PFSK-1 (cell line): ENCODE measurements around the gene TACR1.

Source experiments
- FOXP2 ChIP-seq: optimal IDR thresholded peaks from 2 replicates; pipeline ENCODE3; 2011; ENCODE audit warnings: borderline replicate concordance, control low read depth, inconsistent platforms; ENCODE audit not compliant: insufficient read depth; ENCODE audit errors: extremely low read length, extremely low read depth
- POLR2AphosphoS5 ChIP-seq: IDR thresholded peaks from 2 replicates; pipeline ENCODE4 v1.6.1; 2012; ENCODE audit warnings: low read depth, mild to moderate bottlenecking, control low read depth, low read length, moderate library complexity
- SIN3A ChIP-seq: IDR thresholded peaks from 2 replicates; pipeline ENCODE4 v1.6.1; 2012; ENCODE audit warnings: mild to moderate bottlenecking, low read length, moderate library complexity, borderline replicate concordance; ENCODE audit not compliant: insufficient read depth
- TAF1 ChIP-seq: IDR thresholded peaks from 2 replicates; pipeline ENCODE4 v1.6.1; 2012; ENCODE audit warnings: low read length, control low read depth, borderline replicate concordance; ENCODE audit not compliant: insufficient read depth
- TF ChIP-seq, protein P1 (sequence below), 2 experiments: IDR thresholded peaks; 2 replicates each; pipeline versions ENCODE4 v1.6.1 to v1.8.0; 2011 to 2012; ENCODE audit warnings: low read depth in 2 of 2, low read length in 2 of 2, control low read depth in 1 of 2, inconsistent platforms in 1 of 2, mild to moderate bottlenecking in 1 of 2, moderate library complexity in 1 of 2; ENCODE audit not compliant: insufficient read depth in 1 of 2

The TACR1 gene

DNA sequence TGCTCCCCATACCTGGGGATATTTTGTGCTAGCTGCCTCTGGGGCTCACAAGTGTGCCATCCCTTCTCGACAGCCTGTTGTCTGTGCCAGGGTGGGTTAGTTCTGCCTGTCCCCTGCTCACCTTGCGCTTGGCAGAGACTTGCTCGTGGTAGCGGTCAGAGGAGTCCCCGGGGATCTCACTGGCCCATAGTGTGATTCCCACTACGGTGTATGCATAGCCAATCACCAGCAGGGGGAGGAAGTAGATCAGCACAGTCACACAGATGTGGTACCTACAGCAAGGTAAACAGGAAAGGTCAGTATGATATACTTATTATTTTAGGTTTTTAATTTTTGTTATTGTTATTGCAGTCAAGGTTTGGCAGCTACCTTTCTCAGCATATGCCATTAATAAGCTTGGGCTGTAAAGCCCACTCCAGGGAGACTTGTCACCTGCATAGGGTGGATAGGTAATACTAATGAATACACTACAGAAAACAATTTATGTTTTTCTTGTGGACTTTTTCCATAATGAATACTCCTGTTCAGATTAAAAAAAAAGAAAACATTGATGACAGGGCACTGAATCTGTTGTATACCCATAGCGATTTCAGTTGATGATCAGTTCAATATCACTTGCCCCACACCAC, 145.7 kb downstream of the TACR1 start:
- TF ChIP-seq TAF1, result no peak
- TF ChIP-seq, protein P1, sequence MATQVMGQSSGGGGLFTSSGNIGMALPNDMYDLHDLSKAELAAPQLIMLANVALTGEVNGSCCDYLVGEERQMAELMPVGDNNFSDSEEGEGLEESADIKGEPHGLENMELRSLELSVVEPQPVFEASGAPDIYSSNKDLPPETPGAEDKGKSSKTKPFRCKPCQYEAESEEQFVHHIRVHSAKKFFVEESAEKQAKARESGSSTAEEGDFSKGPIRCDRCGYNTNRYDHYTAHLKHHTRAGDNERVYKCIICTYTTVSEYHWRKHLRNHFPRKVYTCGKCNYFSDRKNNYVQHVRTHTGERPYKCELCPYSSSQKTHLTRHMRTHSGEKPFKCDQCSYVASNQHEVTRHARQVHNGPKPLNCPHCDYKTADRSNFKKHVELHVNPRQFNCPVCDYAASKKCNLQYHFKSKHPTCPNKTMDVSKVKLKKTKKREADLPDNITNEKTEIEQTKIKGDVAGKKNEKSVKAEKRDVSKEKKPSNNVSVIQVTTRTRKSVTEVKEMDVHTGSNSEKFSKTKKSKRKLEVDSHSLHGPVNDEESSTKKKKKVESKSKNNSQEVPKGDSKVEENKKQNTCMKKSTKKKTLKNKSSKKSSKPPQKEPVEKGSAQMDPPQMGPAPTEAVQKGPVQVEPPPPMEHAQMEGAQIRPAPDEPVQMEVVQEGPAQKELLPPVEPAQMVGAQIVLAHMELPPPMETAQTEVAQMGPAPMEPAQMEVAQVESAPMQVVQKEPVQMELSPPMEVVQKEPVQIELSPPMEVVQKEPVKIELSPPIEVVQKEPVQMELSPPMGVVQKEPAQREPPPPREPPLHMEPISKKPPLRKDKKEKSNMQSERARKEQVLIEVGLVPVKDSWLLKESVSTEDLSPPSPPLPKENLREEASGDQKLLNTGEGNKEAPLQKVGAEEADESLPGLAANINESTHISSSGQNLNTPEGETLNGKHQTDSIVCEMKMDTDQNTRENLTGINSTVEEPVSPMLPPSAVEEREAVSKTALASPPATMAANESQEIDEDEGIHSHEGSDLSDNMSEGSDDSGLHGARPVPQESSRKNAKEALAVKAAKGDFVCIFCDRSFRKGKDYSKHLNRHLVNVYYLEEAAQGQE (IDR thresholded peaks at IDR 0.05; ENCODE audit: insufficient read depth in 1 of 2, low read depth in 2 of 2, low read length in 2 of 2), result no peak
- no peak for TF ChIP-seq FOXP2
- no peak for TF ChIP-seq SIN3A
- TF ChIP-seq POLR2AphosphoS5, result no peak

- TF ChIP-seq FOXP2, result no peak
- no peak for TF ChIP-seq POLR2AphosphoS5
- TF ChIP-seq TAF1, result no peak
- TF ChIP-seq, protein P1 (IDR thresholded peaks at IDR 0.05; ENCODE audit: insufficient read depth in 1 of 2, low read depth in 2 of 2, low read length in 2 of 2), result no peak
- no peak for TF ChIP-seq SIN3A
Observed at GRCh38 chr2:75047992-75048625, 151.2 kb downstream of the TACR1 start.

DNA sequence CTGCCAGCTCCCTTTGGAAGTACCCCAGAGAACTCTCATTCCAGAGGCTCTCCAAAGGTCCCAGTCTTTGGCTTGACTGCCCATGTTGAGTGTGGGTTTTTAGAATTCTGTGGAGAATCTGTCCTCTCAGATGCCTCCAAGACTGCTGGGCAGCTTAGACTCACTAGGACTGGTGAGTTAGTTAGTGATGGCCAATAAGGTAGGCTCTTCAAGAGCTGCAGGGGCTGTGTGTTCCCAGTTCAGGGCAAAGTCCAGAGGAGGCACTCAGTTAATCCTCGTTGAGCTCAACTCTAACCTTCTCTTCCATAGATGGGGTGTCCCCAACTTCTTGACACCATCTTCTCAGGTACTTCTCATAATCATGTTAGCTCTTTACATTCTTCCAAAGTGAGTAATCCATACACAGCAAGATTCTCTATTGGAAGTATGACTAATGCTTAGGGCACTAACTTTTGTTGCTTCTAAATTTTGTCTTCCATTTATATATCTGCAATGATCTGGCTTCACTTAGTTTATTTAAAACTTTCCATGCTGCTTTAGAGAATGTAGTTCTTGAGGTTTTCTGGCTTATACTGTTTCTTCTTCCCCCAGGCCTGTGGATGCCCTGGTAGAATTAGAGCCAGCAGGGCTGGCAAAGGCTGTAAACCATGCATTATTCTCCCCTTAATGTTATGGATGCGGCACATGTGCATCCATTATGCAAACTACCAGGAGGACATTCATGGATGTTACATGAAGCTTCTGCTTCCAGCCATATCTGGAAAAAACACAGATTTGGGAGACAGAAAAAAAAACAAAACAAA, 151.9 kb downstream of the TACR1 start:
- no peak for TF ChIP-seq SIN3A
- TF ChIP-seq TAF1, result no peak
- TF ChIP-seq FOXP2, result no peak
- TF ChIP-seq, protein P1 (IDR thresholded peaks at IDR 0.05; ENCODE audit: insufficient read depth in 1 of 2, low read depth in 2 of 2, low read length in 2 of 2), result no peak
- TF ChIP-seq POLR2AphosphoS5, result no peak

DNA sequence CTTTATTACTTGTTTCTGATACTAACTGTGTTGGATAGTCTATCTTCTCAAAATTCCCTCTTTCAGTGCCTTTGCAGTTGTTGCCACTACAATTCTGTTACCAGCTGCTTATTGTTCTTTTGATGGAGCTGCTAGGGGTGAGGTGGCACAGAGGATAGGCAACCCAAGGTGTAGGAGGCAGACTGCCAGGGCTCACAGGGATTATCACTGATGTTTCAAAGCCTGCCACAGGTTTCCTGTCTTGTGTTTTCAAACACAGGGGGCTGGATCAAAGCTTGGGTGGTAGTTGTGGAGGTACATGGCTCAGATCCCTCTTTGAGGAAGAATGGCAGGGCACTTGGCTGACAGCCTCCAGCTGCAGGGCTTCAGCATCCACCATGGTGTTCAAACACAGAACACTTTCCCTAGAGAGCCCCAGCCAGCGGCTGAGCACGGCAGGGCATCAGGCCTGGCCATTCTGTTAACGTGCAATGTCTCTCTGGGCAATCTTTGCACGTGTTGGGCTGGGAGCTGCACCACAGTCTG, 153.7 kb downstream of the TACR1 start:
- TF ChIP-seq POLR2AphosphoS5, result no peak

GRCh38 chr2:75044291-75044690, 155.0 kb downstream of the TACR1 start:
- TF ChIP-seq SIN3A, result no peak
- no peak for TF ChIP-seq POLR2AphosphoS5
- TF ChIP-seq, protein P1 (IDR thresholded peaks at IDR 0.05; ENCODE audit: insufficient read depth in 1 of 2, low read depth in 2 of 2, low read length in 2 of 2), result no peak
- no peak for TF ChIP-seq FOXP2
- TF ChIP-seq TAF1, result no peak
